Trophoblast cell (in vitro differentiated cells and primary cell): Measurements from ENCODE around the gene RAD51B.

ENCODE experiments used
- DNase-seq, 2 donors: peaks; one replicate each; pipeline ENCODE4 v3.0.0-alpha.2; 2016
- H2AFZ ChIP-seq: 2 replicates; pipeline ENCODE4 v1.6.1; 2013; ENCODE audit warnings: low read length, moderate library complexity, mild to moderate bottlenecking; ENCODE audit not compliant: insufficient read depth, poor library complexity
- H2AK5ac ChIP-seq: 2 replicates; pipeline ENCODE4 v1.6.1; 2013; ENCODE audit warnings: mild to moderate bottlenecking, low read length
- H2BK120ac ChIP-seq: 2 replicates; pipeline ENCODE4 v1.6.1; 2013; ENCODE audit warnings: low read length, mild to moderate bottlenecking, moderate library complexity; ENCODE audit not compliant: insufficient read depth, poor library complexity
- H2BK12ac ChIP-seq: 2 replicates; pipeline ENCODE4 v1.6.1; 2013; ENCODE audit warnings: mild to moderate bottlenecking, low read length, moderate library complexity
- H2BK5ac ChIP-seq: 2 replicates; pipeline ENCODE4 v1.6.1; 2013; ENCODE audit warnings: low read length, low read depth, moderate library complexity, mild to moderate bottlenecking; ENCODE audit not compliant: poor library complexity
- H3K14ac ChIP-seq: 2 replicates; pipeline ENCODE4 v1.6.1; 2013; ENCODE audit warnings: mild to moderate bottlenecking, low read length
- H3K18ac ChIP-seq: 2 replicates; pipeline ENCODE4 v1.6.1; 2013; ENCODE audit warnings: mild to moderate bottlenecking, low read length
- H3K23ac ChIP-seq: 2 replicates; pipeline ENCODE4 v1.6.1; 2013; ENCODE audit warnings: low read length
- H3K27ac ChIP-seq: 2 replicates; pipeline ENCODE4 v1.5.1; 2013; ENCODE audit warnings: low read depth, mild to moderate bottlenecking, inconsistent platforms, low read length, moderate library complexity
- H3K27me3 ChIP-seq: 2 replicates; pipeline ENCODE4 v1.6.1; 2013; ENCODE audit warnings: inconsistent platforms, mild to moderate bottlenecking, low read length, moderate library complexity; ENCODE audit not compliant: insufficient read depth
- H3K36me3 ChIP-seq, 2 experiments: 1 replicate in 1 of 2; 2 replicates in 1 of 2; pipeline ENCODE4 v1.6.1; 2013; ENCODE audit warnings: low read length in 2 of 2, mild to moderate bottlenecking in 2 of 2, moderate library complexity in 1 of 2; ENCODE audit not compliant: insufficient read depth in 2 of 2, control insufficient read depth in 1 of 2
- H3K4ac ChIP-seq: 2 replicates; pipeline ENCODE4 v1.6.1; 2013; ENCODE audit warnings: low read depth, mild to moderate bottlenecking, low read length, moderate library complexity
- H3K4me1 ChIP-seq, 2 experiments: 1 replicate in 1 of 2; 2 replicates in 1 of 2; pipeline ENCODE4 v1.6.1; 2013; ENCODE audit warnings: low read length in 2 of 2, mild to moderate bottlenecking in 2 of 2, moderate library complexity in 1 of 2; ENCODE audit not compliant: insufficient read depth in 2 of 2, control insufficient read depth in 1 of 2
- H3K4me2 ChIP-seq: 2 replicates; pipeline ENCODE4 v1.6.1; 2013; ENCODE audit warnings: inconsistent platforms, mild to moderate bottlenecking, low read length, moderate library complexity
- H3K4me3 ChIP-seq: 2 replicates; pipeline ENCODE4 v1.5.1; 2013; ENCODE audit warnings: mild to moderate bottlenecking, low read depth, low read length, inconsistent platforms
- H3K79me1 ChIP-seq: one replicate; pipeline ENCODE4 v1.6.1; 2013; ENCODE audit warnings: low read length
- H3K79me2 ChIP-seq: 2 replicates; pipeline ENCODE4 v1.6.1; 2013; ENCODE audit warnings: low read length, mild to moderate bottlenecking; ENCODE audit not compliant: control insufficient read depth, insufficient read depth, poor library complexity
- H3K9ac ChIP-seq: 2 replicates; pipeline ENCODE4 v1.6.1; 2013; ENCODE audit warnings: mild to moderate bottlenecking, low read length
- H3K9me3 ChIP-seq: 2 replicates; pipeline ENCODE4 v1.6.1; 2013; ENCODE audit warnings: low read depth, mild to moderate bottlenecking, control low read depth, inconsistent platforms, low read length; ENCODE audit not compliant: insufficient read depth
- H4K12ac ChIP-seq: 2 replicates; pipeline ENCODE4 v1.6.1; 2013; ENCODE audit warnings: low read depth, mild to moderate bottlenecking, low read length, moderate library complexity
- H4K8ac ChIP-seq: 2 replicates; pipeline ENCODE4 v1.6.1; 2013; ENCODE audit warnings: low read depth, mild to moderate bottlenecking, low read length, moderate library complexity
- H4K91ac ChIP-seq: one replicate; pipeline ENCODE4 v1.6.1; 2013; ENCODE audit warnings: low read depth, mild to moderate bottlenecking, low read length, moderate library complexity
- WGBS: extraction: QIAGEN DNeasy Blood & Tissue Kit; methylation state at CpG from one replicate; pipeline ENCODE4 v1.1.7; 2013; ENCODE audit warnings: missing lambda C conversion rate; ENCODE audit not compliant: insufficient read length, insufficient coverage; ENCODE audit errors: extremely low coverage; 5-methylcytosine and 5-hydroxymethylcytosine counted together

Gene RAD51B

GRCh38 chr14:68587931-68588330 lies 768.4 kb downstream of the RAD51B start:
- no peaks in the 10 kb centered on the region for H3K79me2 ChIP-seq
- no peak overlapping the region for H3K4me2 ChIP-seq
- peak overlapping the region; percentile 6 for H2AK5ac ChIP-seq
- DNase-seq: peak in 1 of 2 donors; percentile 64
- peak overlapping the region; percentile 13 for H2BK120ac ChIP-seq
- no peak overlapping the region for H3K23ac ChIP-seq
- H4K12ac ChIP-seq: no peak overlapping the region
- H3K18ac ChIP-seq: no peak overlapping the region
- no peak overlapping the region for H2BK5ac ChIP-seq
- H2BK12ac ChIP-seq: peak overlapping the region; percentile 86
- H3K36me3 ChIP-seq: no peaks in the 10 kb centered on the region
- peaks cover 37 to 42% of the 10 kb centered on the region in 2 experiments for H3K4me1 ChIP-seq
- no CpG with 5 or more reads among the region's 6 CpGs for WGBS
- no peak overlapping the region for H3K4ac ChIP-seq
- H3K27ac ChIP-seq: no peak overlapping the region
- H3K9me3 ChIP-seq: peaks cover 4% of the 10 kb centered on the region
- peak overlapping the region; percentile 92 for H4K91ac ChIP-seq
- H2AFZ ChIP-seq: no peak overlapping the region
- H3K4me3 ChIP-seq: no peak overlapping the region
- H4K8ac ChIP-seq: no peak overlapping the region
- H3K9ac ChIP-seq: no peak overlapping the region
- H3K79me1 ChIP-seq: peaks cover 56% of the 10 kb centered on the region
- H3K27me3 ChIP-seq: no peaks in the 10 kb centered on the region
- peak overlapping the region; percentile 72 for H3K14ac ChIP-seq

DNA sequence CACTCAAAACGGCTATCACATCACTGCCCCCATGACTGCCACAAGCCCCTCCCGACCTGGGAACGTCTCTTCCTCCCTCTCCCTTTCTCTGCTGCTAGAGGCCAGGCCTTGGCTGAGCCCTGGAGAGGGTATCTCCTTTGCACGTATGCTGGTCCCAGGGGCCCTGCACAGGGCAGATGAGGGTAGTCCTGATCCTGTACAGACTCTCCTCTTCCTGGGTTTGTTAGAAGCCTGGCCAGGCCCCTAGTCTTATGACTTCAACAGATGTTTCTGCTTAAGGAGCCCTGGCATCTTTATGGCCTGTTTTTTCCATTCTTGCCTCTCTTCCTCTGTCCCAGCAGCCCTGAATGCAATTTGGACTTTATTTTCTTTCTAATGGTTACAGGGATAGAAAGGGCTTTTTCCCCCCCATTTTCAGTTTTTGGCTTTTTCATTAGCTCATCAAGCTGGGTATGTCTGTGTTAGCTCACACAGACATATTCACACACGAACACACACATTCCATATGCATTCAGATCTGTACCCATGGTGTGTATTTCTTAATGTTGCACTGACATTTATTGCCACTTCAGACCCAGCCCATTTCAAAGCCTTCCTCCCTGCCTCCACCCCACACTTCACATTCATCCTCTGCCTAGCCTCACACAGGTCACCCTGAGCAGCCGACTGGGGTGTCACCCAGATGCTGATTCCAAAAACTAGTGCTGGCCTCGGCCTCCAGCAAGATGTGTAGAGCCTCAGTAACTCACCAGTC lies 770.0 kb downstream of the RAD51B start:
- Histone ChIP-seq H3K9me3 (peaks cover 2% of the 10 kb centered on the region), H3K27ac (peak overlapping the region; percentile 4), H3K4me2 (no peak overlapping the region), H3K4me1 (peaks cover 51 to 56% of the 10 kb centered on the region in 2 experiments), H4K8ac (peak overlapping the region; percentile 33), H3K18ac (peak overlapping the region; percentile 39), H4K91ac (peak overlapping the region; percentile 70), H2BK5ac (peak overlapping the region; percentile 6), H4K12ac (no peak overlapping the region), H3K79me2 (no peaks in the 10 kb centered on the region), H2BK12ac (peak overlapping the region; percentile 60), H2AFZ (peak overlapping the region; percentile 15), H3K9ac (no peak overlapping the region), H2AK5ac (peak overlapping the region; percentile 9), H3K4me3 (no peak overlapping the region), H3K27me3 (no peaks in the 10 kb centered on the region), H3K36me3 (no peaks in the 10 kb centered on the region), H3K4ac (no peak overlapping the region), H3K23ac (no peak overlapping the region), H3K14ac (peak overlapping the region; percentile 20), H3K79me1 (peaks cover 64% of the 10 kb centered on the region), H2BK120ac (peak overlapping the region; percentile 35)
- peak; percentile 82 to 88 for DNase-seq
- WGBS: no CpG with 5 or more reads among the region's 7 CpGs

DNA sequence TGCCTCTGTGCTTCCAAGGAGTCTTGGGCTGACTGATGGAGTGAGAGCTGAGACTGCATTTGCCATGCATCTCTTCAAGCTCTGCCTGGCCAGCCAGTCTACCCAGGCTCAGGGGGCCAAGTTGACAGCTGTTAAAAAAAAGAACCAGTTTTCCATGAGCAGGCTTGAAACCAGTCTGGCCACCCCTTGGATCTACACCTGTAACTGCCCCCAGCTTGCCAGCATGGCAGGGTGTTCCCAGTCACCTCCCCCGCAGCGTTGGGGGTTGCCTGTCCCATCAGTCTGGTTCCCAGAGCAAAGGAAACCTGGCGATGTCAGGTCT lies 770.6 kb downstream of the RAD51B start:
- H3K9me3 ChIP-seq: peaks cover 2% of the 10 kb centered on the region
- no peak overlapping the region for H3K4ac ChIP-seq
- peak overlapping the region; percentile 3 for H2BK5ac ChIP-seq
- peak overlapping the region; percentile 18 for H2AK5ac ChIP-seq
- H3K9ac ChIP-seq: no peak overlapping the region
- H3K27me3 ChIP-seq: no peaks in the 10 kb centered on the region
- no peaks in the 10 kb centered on the region for H3K36me3 ChIP-seq
- DNase-seq: peak in 1 of 2 donors; percentile 64
- peak overlapping the region; percentile 60 for H2BK12ac ChIP-seq
- WGBS: no CpG with 5 or more reads among the region's 3 CpGs
- no peak overlapping the region for H3K4me3 ChIP-seq
- peak overlapping the region; percentile 35 for H2BK120ac ChIP-seq
- H3K79me2 ChIP-seq: no peaks in the 10 kb centered on the region
- no peak overlapping the region for H2AFZ ChIP-seq
- H3K27ac ChIP-seq: peak overlapping the region; percentile 4
- H3K4me2 ChIP-seq: no peak overlapping the region
- H3K4me1 ChIP-seq: peaks cover 52 to 59% of the 10 kb centered on the region in 2 experiments
- no peak overlapping the region for H4K12ac ChIP-seq
- H3K79me1 ChIP-seq: peaks cover 63% of the 10 kb centered on the region
- peak overlapping the region; percentile 34 for H3K14ac ChIP-seq
- H3K23ac ChIP-seq: no peak overlapping the region
- peak overlapping the region; percentile 4 for H3K18ac ChIP-seq
- peak overlapping the region; percentile 5 for H4K8ac ChIP-seq
- H4K91ac ChIP-seq: peak overlapping the region; percentile 70

DNA sequence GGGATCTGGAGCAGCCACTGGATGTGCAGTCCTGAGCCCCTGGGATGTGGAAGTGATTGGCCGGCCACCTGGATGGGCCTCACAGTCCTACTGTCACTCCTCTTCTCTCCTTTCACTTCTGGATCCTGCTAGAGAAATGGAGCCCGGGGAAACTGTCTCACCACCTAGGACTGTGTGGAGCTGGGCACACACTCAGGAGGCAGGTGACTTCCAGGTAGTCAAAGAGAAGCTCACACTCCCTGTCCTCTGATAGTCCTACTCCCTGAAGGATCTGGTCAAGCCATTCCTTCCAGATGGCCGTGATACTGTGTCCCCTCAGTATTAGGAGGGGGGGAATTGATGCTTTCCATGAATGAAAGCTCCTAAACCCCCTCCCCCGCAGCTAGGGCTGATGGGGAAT lies 772.2 kb downstream of the RAD51B start:
- H3K18ac ChIP-seq: peak overlapping the region; percentile 54
- peak overlapping the region; percentile 67 for H3K14ac ChIP-seq
- H2AFZ ChIP-seq: no peak overlapping the region
- peaks cover 56% of the 10 kb centered on the region for H3K79me1 ChIP-seq
- H2BK12ac ChIP-seq: peak overlapping the region; percentile 55
- peak overlapping the region; percentile 52 for H2BK120ac ChIP-seq
- peak overlapping the region; percentile 16 for H2AK5ac ChIP-seq
- no peaks in the 10 kb centered on the region for H3K27me3 ChIP-seq
- H3K36me3 ChIP-seq: no peaks in the 10 kb centered on the region
- no peak overlapping the region for H4K12ac ChIP-seq
- no peaks in the 10 kb centered on the region for H3K9me3 ChIP-seq
- peak overlapping the region; percentile 88 for H4K91ac ChIP-seq
- peak overlapping the region; percentile 37 for H3K4ac ChIP-seq
- WGBS: no CpG with 5 or more reads among the region's 4 CpGs
- H4K8ac ChIP-seq: peak overlapping the region; percentile 7
- peak overlapping the region; percentile 74 for H2BK5ac ChIP-seq
- no peak overlapping the region for H3K4me2 ChIP-seq
- no peak overlapping the region for H3K9ac ChIP-seq
- no peak overlapping the region for H3K27ac ChIP-seq
- H3K4me1 ChIP-seq: peaks cover 46 to 54% of the 10 kb centered on the region in 2 experiments
- no peak overlapping the region for H3K4me3 ChIP-seq
- no peak for DNase-seq
- H3K79me2 ChIP-seq: no peaks in the 10 kb centered on the region
- no peak overlapping the region for H3K23ac ChIP-seq
